NOMO-1 (cell line): ENCODE results near the gene STAU1.
"Not testable (repeated sequence)": the region's sequence is repeated elsewhere in the genome, so short reads cannot be mapped to it uniquely, and the experiment has no call there.

Experiments
- DNase-seq, 2 experiments: peaks; one replicate each; lab custom pipeline; 2025; ENCODE audit not compliant: unreplicated experiment in 2 of 2; lab: John Stamatoyannopoulos, UW

Gene STAU1

DNA sequence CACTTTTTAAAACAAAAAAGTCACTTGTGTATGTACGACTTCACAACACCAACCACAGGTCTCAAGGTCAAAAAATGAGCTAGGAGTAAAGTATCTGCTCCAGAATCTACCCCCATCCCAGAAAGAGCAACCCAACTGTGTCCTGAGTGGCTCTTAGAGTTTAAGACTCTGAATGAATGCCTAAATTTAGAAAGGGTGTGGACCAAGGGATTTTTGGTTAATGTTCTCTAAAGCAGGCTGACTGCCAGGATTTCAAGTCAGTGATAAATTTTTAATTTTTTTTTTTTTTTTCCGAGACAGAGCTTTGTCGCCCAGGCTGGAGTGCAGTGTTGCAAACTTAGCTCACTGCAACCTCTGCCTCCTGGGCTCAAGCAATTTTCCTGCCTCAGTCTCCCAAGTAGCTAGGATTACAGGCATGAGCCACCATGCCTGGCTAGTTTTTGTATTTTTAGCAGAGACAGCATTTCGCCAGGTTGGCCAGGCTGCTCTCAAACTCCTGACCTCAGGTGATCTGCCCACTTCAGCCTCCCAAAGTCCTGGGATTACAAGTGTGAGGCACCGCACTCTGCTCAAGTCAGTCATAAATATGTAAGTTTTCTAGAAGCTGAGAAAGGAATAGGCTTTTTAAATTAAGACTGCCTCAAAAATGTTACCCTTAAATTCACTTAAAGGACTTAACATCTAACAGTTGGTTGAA is 20.2 kb downstream of the STAU1 start:
- DNase-seq: no peak

DNA sequence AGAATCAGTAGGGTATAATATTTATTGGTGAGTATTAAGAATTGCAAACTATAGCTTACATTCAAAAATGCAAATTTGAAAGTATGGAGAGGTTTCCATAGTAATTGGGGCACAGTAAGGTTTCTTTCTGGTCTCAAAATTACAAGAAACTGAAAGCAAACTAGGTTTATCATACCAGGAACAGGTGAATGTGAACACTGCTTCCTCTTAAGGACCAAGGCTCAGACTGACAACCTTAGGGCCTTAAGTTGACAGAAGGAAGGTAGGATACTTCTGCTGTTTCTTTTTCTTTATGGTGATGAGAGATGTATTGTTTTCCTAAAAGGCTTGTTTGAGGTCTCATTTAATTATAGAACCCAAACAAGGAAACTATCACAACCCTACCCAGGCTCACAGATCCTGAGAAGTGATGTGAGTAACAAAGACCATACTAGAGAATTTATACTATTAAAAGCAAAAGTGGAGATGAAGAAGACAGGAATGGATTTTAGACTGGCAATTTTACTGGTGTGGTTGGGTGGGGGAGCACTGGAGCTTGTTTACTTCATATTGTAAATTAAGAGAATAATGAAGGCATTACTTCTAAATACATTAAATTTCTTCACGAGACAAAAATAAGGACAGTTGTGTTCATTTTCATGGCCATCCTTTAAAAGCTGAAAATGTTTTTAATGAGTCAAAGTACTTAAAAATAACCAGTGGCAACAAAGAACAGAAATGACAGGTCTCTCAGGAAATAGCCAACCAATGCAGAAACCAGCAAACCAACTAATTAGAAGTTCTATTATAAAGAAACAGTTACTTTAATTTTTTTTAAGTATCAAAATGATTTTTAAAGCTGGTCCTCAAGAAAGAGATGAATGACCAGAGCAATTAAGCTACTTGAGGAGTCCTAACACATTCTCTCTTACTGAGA is 21.3 kb downstream of the STAU1 start:
- DNase-seq: no peak

DNA sequence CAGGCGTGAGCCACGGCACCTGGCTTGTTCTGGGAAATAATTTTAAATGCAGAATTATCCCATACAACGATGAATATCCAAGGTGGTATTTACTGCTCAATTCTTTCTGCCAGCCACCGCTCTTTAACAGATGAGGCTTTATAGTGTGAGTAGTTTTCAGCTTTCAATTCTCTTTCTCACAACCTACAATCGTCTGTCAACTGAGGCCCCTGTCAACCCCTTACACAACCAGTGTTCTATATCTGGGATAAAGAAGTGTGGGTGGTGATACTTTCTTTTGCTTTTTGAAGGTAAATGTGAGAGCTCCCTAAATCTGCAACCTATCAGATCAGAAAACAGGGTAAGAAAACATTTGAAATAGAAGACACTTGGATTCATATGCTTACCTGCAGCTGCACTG is 22.5 kb downstream of the STAU1 start:
- DNase-seq: no peak

DNA sequence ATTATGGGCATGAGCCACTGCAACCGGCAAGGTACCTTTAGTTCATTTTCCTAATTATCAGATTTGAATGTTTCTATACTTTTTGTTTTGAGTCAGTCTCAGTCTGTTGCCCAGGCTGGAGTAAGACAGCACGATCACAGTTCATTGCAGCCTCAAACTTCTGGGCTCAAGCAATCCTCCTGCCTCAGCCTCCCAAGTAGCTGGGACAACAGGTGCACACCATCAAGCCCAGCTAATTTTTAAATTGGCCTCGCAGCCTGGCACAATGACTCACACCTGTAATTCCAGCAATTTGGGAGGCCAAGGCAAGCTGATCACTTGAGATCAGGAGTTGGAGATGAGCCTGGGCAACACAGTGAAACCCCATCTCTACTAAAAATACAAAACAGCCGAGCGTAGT is 24.4 kb downstream of the STAU1 start:
- DNase-seq: no peak

DNA sequence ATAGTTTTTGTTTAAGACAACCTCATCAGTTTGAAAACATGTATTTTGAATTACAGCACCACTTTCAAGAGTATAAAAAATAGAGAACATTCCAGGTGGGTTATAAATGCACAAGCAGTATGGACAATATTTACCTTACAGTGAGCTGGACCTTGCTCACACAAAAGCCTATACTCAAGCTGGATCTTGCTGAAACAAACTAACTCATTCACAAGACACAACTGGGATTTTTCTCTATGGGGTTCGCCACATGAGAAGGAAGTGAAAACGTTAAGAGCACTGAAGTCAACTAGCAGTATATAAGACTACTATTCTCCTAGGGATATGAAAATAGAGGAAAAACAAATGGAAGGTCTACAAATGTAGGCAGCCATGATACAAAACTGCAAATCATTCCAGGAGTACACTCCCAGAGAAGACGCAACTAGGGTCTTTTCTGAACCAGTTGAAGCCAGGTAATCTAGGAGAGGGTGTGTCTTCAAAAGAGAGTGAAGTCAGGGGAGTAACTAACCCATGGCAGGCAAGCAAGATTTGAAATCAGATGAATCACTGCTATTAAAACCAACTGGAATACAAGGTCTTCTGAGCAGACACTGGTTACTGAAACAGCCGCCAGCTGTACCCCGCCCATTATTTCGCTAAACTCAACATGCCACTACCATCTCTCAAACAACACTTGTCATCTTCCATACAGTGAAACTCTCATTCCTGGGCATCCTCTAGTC is 26.5 kb downstream of the STAU1 start:
- no peak for DNase-seq

DNA sequence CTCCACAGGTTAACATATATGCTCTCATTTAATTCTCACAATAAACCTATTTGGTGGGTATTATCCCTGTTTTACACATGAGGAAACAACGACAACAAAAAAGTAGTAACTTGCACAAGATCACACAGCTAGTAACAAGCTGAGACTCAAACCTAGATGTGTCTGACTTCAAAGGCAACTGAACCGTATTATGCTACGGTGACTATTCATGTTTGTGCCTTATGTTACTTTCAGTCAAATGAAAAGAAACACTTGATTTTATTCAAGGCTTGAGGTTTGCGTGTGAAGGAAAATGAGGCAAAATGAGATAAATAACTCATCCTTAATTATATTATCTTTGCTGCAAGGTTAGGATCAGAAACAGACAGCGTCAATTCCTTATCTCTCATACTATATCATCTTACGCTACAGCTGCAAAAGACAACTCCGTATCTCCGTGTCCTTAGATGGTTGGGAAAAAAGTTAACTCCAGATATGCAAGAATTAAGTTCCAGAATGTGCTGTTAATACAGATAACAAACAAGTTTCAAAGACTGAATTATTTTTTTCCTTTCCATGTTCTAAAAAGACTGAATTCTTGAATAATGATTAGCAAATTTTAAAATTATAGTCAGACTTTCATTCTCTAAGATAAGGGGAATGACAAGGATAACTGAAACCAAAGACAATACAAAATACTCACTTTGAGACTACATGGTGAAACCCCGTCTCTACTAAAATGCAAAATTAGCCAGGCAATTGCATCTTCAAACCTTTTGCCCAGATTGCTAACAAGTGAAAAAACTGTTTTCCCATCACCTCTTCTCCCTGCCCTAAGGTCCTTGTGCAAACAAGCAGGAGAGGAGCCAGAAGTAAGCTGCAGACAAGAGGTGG is 27.8 kb downstream of the STAU1 start:
- no peak for DNase-seq

DNA sequence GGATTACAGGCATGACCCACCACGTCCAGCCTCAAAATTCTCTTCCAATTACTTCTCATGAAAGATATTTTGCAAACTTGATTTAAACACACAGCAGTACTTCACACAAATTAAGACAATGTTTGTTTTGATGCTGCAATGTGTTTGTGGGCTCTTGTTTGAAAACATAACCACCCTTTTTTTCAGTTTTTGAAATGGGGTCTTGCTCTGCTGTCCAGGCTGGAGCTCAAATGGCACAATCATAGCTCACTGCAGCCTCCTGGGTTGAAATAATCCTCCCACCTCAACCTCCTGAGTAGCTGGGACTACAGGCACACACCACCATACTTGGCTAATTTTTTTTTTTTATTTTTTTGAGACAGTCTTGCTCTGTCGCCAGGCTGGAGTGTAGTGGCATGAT is 31.0 kb downstream of the STAU1 start:
- no peak for DNase-seq

DNA sequence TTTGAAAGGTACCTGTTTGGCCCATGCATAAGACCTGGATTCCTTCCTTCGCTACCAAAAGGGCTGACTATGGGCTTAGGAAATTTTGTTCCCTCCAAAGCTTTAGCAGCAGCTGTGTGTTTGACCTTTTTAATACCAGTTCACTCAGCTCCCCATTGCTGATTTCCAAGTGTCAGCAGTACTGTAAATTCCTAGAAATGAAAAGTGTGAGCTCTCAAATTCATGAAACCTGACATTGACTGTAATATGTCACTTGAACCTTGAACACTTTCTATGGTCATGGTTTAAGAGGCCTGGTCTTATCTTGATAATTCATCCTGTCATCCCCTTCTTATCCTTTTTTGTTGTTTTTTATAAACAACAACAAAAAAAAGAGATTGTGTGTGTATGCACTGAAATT is 31.7 kb downstream of the STAU1 start:
- no peak for DNase-seq

DNA sequence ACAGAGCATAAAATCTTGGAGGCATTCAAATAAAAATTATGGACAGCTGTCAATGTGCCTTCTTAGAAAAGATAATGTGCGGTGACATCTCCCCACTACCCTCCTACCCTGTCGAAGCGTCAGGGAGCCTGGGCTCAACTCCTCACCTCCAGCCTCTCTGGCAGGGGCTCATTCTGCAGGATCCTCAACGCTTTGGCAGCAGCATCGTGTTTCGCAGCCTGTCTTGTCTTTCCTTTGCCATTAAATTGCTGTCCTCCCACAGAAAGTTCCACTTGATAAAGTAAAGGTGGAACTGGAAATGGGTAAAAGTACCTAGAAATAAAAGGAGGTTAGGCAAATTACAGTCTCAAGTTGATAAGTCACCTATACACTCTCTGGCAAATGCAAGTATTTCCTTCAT is 36.7 kb downstream of the STAU1 start:
- DNase-seq: no peak

DNA sequence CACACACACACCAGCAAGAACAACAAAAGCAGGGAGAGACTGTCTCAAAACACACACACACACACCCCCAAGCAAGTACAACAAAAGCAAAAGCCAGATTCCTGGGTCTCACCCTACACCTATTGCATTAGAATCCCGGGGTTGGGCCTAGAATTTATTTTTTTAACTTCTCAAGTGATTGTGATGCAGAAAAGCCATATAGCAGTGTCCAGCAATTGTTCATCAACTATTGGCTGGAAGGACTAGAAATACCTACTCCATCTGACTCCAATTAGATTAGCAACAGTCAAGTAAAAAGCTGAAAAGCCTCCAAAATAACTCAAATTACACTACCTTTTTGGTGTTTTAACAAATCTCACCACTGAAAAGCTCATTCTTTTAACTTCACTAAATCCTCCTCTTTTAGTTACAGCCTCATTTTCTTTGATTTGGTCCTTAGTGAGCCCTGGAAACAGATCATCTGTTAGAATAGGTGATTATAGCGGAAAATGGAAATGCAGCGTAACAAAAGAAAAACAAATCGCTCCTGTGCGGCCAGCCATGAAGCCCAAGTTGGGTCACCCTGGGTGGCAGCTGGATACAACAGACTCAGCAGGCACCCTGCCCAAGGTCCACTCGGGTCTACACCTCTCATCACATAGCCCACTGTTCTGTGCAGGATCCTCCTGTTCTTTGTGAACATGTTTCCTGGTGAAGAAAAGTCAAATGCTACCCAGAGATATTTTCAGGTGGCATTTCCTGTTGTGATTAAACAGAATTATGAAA is 38.7 kb downstream of the STAU1 start:
- no peak for DNase-seq

DNA sequence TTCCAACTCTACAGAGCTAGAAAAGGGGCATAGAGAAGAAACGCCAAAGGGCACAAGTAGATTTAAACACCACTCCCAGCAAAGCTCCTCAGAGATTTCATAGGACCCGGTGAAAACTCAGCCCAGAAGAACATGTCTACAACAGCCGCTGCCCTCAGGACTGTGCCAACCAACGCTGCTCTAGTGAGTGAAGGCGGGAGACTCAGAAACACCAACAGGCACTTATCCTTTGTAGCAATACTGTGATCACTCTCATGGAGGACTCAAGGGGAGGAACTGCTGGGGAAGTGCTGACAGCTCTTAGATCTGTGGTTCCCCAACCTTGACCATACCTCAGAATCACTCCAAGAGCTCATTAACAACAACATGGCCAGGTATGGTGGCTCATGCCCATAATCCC is 39.5 kb downstream of the STAU1 start:
- DNase-seq: no peak

DNA sequence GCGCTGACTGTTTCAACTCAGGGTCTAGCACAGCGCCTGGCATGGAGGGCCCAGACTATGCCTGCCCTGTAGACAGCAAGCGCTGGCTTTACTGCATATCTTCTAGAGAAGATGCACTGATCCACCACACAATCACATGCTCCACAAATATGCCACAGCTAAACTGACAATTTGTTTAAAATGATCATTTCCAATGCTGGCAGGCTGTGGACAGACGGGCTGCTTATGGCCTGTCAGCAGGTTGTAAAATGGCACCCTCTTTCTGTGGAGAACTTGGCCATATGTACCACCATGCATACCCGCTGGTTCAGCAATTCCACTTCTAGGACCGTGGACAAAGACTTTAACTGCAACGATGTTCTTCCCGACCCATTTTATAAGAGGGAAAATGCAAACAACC is 40.8 kb downstream of the STAU1 start:
- DNase-seq: no peak

DNA sequence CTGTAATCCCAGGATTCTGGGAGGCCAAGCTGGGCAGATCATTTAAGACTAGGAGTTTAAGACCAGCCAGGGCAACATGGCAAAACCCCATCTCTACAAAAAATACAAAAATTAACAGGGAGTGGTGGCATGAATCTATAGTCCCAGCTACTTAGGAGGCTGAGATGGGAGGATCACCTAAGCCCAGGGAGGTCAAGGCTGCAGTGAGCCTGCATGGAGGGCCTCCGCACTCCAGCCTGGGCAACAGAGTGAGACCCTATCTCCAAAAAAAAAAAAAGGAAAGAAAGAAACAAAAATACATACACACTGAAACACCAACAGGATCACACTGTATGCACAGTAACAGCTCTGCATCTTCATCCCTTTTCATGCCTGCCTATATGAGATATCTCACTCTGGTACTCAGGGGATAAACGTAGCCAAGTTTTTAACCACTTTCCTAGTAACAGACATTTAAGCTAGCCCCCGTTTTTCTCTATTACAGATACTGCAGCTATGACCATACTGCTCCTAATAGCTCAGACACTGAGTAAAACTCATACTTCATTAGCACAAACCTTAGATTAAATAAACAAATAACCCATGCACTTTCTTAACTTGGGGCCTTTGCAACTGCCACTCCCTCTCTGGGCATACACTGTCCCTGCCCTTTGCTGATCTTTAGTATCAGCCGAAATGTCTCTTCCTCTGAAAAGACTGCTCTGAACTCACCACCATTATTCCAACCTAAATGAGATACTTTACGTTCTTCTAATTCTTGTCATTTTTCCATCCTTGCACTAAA is 41.5 kb downstream of the STAU1 start:
- no peak for DNase-seq

DNA sequence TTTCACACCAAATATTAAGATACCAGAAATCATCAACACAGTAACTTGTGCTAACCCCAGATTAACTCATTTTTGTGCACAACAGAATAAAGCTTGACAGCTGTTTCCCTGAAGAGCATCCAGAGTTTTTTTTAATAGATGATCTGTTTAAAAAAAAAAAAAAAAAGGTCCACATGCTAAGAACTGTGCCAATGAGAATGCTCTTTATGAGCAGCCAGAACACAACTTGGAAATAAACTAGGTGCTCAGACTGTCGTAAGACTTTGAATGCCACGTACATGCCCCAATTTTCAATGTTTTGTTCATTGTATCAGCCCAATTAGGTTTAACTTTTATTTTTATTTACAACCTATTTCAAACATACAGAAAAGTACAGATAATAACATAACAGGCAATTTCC is 47.3 kb downstream of the STAU1 start:
- no peak for DNase-seq

DNA sequence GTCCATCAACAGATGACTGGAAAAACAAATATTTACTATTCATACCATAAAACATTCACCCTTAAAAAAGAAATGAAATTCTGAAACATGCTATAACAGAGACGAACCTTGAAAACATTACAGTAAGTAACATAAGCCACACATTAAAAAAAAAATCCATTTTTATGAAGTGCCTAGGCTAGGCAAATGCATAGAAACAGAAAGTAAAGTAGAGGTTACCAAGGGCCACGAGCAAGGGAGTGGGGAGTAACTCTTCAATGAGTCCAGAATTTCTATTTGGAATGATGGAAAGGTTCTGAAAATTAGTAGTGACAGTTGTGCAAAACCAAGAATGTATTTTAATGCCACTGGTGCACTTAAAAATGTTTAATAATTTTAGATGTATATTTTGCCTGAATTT is 47.7 kb downstream of the STAU1 start:
- no peak for DNase-seq

DNA sequence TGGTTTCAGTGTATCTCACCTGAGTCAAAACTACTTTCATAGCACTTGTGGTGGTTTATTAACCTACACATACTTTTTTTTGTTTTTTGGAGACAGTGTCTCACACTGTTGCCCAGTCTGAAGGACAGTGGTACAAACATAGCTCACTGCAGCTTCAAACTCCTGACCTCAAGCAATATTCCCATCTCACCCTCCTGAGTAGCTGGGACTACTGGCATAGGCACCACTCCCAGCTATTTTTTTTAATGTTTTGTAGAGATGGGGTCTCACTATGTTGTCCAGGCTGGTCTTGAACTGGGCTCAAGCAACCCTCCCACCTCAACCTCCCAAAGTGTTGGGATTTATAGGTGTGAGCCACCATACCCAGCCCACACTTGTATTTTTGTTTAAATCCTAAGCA is 49.7 kb downstream of the STAU1 start:
- DNase-seq: no peak

DNA sequence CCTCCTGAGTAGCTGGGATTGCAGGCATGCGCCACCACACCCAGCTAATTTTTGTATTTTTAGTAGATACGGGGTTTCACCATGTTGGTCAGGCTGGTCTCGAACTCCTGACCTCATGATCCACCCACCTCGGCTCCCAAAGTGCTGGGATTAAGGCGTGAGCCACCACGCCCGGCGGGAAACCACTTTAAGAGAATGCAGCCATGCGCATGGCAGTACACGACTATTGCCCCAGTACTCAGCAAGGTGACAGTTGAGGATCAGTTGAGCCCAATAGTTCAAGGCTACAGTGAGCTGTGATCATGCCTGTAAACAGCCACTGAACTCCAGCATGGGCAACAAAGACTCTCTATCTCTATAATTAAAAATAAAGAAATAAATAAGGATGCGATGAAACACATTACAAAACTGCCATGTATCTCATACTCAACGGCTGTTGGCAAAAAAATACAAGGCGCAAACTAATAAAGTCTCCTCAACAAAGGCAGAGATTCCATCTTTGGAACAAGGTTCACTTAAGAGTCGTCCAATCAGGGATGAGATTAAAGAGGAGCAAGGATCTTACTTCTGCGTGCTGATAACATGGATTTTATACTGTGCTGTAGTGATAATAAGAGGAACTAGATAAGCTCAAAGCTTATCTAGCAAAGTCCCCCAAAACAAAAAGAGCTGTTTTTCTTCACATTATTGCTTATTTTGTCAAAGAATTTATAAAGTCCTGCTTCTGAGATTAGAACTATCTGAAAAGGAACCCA is 51.1 kb downstream of the STAU1 start:
- DNase-seq: no peak

DNA sequence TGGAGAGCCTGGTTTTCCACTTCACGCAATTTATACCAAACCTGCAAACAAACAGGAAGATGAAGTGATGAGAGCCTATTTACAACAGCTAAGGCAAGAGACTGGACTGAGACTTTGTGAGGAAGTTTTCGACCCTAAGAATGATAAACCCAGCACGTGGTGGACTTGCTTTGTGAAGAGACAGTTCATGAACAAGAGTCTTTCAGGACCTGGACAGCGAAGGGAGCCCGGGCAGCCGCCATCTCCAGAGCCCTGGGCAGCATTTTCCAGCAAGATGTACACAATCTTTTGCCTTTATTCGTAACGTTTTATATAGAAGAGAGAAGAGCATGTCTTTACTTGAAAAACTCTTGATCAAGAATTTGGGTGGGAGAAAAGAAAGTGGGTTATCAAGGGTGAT is 53.3 kb downstream of the STAU1 start:
- not testable (repeated sequence) for DNase-seq
